MM.1S (cell line): Measurements from ENCODE around the gene TDO2.

Experiments
- CTCF ChIP-seq: fragments of 300-600 bp; sonication (generic); IDR thresholded peaks from 2 replicates; pipeline ENCODE4 v1.5.1; 2016; ENCODE audit warnings: antibody characterized with exemption, low read length, mixed read lengths
- EZH2phosphoT487 ChIP-seq: fragments of 300-600 bp; sonication (generic); IDR thresholded peaks from 2 replicates; pipeline ENCODE4 v1.6.1; 2018; ENCODE audit warnings: antibody characterized with exemption, low read length

GRCh38 chr4:155956461-155956860 is 53.0 kb downstream of the TDO2 start:
- TF ChIP-seq CTCF = no peak
- no peak for TF ChIP-seq EZH2phosphoT487
